SJSA1 (cell line): ENCODE results near the gene VAMP4. TPM values are rescaled to one million over a fixed set of nuclear protein-coding genes. Genes with fewer than 3 reads are reported as not detected.

Experiments used
- DNase-seq, 2 experiments: peaks; one replicate each; pipeline ENCODE4 v3.0.0-alpha.2; 2015 to 2020; ENCODE audit warnings: low spot score in 2 of 2, low read depth in 1 of 2
- H3K27ac ChIP-seq: fragments of 250-450 bp; sonication (Bioruptor Pico); 2 replicates; pipeline ENCODE4 v1.5.1; 2020; ENCODE audit warnings: mild to moderate bottlenecking, moderate library complexity
- H3K27me3 ChIP-seq: fragments of 250-450 bp; sonication (Bioruptor Pico); replicated peaks from 2 replicates; pipeline ENCODE4 v1.5.1; 2020; ENCODE audit warnings: mild to moderate bottlenecking, moderate library complexity
- H3K36me3 ChIP-seq: fragments of 250-450 bp; sonication (Bioruptor Pico); 2 replicates; pipeline ENCODE4 v1.5.1; 2020; ENCODE audit warnings: mild to moderate bottlenecking
- H3K4me1 ChIP-seq: fragments of 250-450 bp; sonication (Bioruptor Pico); replicated peaks from 2 replicates; pipeline ENCODE4 v1.6.1; 2021; ENCODE audit warnings: mild to moderate bottlenecking
- H3K4me3 ChIP-seq: fragments of 250-450 bp; sonication (Bioruptor Pico); 2 replicates; pipeline ENCODE4 v1.5.1; 2020; ENCODE audit warnings: mild to moderate bottlenecking
- H3K9me3 ChIP-seq: fragments of 250-450 bp; sonication (Bioruptor Pico); replicated peaks from 2 replicates; pipeline ENCODE4 v1.5.1; 2020; ENCODE audit warnings: mild to moderate bottlenecking
- total RNA-seq: library from RNA; depleted of rRNA; stranded (reverse); fragments of >200 nt; shearing (Covaris generic); gene quantifications from 2 replicates; pipeline ENCODE4 v1.2.3, GENCODE V29; 2014; rRNA removed

The VAMP4 gene, protein sequence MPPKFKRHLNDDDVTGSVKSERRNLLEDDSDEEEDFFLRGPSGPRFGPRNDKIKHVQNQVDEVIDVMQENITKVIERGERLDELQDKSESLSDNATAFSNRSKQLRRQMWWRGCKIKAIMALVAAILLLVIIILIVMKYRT
- 4.2 and 8.5 TPM in 2 replicates for total RNA-seq

DNA sequence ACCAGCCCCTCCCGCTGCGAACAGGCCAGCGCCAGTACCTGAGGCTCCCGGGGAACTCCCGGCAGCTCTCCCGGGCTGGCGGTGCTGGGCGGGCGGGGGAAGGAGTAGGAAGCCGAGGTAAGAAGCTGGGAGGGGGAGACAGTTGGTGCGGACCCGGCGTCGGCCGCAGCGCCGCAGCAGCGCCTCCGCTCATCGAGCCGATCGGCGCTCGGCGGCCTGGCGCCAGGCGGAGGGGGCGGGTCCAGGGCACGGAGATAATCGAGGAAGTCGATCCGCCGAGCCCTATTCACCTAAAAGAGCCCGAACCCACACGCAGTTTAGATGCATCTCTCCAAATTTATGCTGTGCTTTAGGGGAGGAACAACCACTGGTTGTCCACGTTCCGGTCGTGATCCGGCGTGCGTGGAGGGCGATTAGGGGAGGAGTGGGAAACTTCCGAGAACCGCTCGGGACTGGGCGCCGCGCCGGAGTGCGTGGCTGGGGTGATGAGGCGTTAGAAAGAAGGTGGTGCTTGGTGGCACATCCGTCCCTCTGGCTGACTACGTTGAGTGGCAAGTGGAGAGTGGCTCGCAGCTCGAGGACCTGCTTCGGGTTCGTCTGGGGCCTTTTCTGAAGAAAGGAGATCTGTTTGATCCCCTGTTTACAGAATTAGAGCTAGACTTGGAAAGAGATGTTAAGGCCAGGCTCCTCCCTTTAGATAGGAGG lies at the start of gene VAMP4:
VAMP4 (minus strand) TSS at position 194 of the 705 bp plus-strand sequence. CDS start 3,651 bp downstream, outside the sequence.
- peak within 1 kb of the TSS; percentile 92 for H3K27ac ChIP-seq
- no peaks in the 10 kb centered on the region for H3K27me3 ChIP-seq
- peak; percentile 85 to 89 for DNase-seq

DNA sequence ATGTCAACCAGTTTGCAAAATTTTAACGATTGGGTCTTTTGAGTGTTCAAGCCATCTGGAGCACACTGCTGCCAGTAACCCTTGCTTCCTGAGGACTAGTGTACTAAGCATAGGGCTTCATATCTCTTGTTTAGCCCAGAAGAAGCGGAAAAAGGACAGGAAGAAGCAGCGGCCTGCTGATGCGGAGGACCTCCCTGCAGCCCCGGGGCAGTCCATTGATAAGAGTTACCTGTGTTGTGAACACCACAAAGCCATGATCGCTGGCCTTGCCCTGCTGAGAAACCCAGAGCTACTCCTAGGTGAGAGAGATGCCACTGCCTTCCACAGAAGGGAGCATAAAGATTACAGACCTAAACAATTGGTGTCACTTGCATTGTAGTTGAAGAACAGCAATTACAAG lies 48.5 kb upstream of the VAMP4 start:
- H3K36me3 ChIP-seq, result peaks cover 94% of the 10 kb centered on the region
- DNase-seq, result no peak
- no peak overlapping the region for H3K4me3 ChIP-seq
- H3K27me3 ChIP-seq, result no peaks in the 10 kb centered on the region
- H3K4me1 ChIP-seq, result peaks cover 11% of the 10 kb centered on the region
- no peak overlapping the region for H3K27ac ChIP-seq
- no peaks in the 10 kb centered on the region for H3K9me3 ChIP-seq

More for the DNA sequence above, at the start of gene VAMP4:
- H3K36me3 ChIP-seq, result peaks cover 17% of the 10 kb centered on the region
- H3K4me1 ChIP-seq, result peaks cover 39% of the 10 kb centered on the region
- peak within 1 kb of the TSS; percentile 75 for H3K4me3 ChIP-seq
- no peaks in the 10 kb centered on the region for H3K9me3 ChIP-seq

DNA sequence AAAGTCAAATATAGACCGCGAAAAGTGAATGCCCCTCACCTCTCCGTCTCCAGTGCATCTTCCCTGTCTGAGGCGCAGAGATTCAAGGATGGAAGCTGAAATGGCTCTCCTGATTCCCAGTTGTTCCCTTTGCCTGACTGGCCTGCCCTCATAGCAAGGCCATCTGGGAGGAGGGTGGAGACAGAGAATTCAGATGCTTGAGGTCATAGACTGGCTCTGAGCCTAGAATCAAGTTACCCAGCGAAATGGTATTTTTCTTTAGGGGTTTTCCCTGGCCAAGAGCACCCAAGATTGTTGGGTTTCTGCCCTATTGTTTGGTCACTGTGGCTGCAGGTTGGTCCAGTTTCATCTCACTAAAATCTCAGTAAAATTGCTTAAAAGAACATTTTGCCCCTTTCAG lies 46.8 kb upstream of the VAMP4 start:
- Histone ChIP-seq H3K27ac (no peak overlapping the region), H3K36me3 (peaks cover 91% of the 10 kb centered on the region), H3K27me3 (no peaks in the 10 kb centered on the region), H3K4me3 (no peak overlapping the region), H3K4me1 (peaks cover 2% of the 10 kb centered on the region), H3K9me3 (no peaks in the 10 kb centered on the region)
- DNase-seq, result no peak

DNA sequence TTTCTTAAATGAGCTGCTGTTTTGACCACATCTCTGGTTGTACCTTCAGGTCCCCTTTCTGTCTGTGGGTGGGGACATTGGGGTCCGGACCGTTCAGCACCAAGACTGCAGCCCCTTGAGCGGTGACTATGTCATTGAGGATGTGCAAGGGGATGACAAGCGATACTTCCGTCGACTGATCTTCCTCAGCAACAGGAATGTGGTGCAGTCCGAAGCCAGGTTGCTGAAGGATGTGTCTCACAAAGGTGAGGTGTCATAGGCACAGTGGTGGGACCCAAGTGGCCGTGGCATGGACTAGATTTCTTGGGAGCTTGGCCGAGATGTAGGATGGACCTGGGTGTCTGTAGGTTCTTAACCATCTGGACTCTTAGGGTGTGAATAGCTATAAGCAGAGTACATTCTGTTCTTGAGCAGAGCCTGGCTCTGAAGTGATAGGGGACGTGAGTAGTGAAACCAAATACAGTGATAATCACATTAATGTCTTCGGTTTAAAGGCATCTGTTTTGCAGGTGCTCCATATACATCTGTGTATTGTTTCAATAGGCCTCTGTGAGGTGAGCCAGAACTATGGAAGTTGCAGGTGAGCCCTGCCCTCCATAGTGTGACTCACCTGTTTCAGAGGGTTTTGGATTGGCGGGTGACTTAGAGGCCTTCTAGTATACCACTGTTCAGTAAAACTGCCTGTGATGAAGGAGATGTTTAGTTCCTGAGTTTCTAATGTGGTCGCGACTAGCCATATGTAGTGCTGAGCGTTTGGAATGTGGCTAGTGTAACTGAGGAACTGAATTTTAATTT lies 46.0 kb upstream of the VAMP4 start:
- Histone ChIP-seq H3K27me3 (no peaks in the 10 kb centered on the region), H3K4me3 (no peak overlapping the region), H3K27ac (no peak overlapping the region), H3K9me3 (no peaks in the 10 kb centered on the region), H3K36me3 (peaks cover 90% of the 10 kb centered on the region), H3K4me1 (no peaks in the 10 kb centered on the region)
- DNase-seq, result no peak

DNA sequence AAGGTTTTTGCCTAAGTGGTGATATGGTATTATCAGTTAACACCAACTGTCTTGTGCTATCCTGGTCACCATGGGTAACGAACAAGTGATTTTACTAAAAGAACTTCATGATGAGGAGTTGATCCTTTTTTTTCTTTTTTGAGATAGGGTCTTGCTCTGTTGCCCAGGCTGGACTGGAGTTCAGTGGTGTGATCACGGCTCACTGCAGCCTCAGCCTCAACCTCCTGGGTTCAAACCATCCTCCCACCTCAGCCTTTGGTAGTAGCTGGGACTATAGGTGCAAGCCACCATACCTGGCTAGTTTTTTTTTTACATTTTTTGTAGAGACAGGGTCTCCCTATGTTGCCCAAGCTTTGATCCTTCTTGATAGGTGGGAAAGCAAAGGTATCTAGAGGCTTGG lies 44.7 kb upstream of the VAMP4 start:
- Histone ChIP-seq H3K4me3 (no peak overlapping the region), H3K9me3 (no peaks in the 10 kb centered on the region), H3K27ac (no peak overlapping the region), H3K4me1 (peaks cover 4% of the 10 kb centered on the region), H3K27me3 (no peaks in the 10 kb centered on the region), H3K36me3 (peaks cover 78% of the 10 kb centered on the region)
- no peak for DNase-seq

DNA sequence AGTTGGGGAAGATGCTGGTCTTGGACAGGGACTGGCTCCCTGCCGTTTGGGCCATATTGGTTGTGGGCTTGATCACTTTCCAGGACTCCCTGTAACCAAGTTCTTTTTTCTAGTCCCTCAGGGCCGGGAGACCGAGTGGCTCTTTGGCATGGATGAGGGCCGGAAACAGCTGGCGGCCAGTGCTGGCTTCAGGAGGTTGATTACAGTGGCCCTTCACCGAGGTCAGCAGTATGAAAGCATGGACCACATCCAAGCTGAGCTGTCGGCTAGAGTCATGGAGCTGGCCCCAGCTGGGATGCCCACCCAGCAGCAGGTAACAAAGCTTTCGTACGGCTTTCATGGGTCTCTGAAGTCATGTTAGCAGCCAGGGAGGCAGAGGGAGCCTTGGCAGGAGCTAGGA lies 43.9 kb upstream of the VAMP4 start:
- peaks cover 5% of the 10 kb centered on the region for H3K4me1 ChIP-seq
- peaks cover 73% of the 10 kb centered on the region for H3K36me3 ChIP-seq
- no peak for DNase-seq
- no peaks in the 10 kb centered on the region for H3K27me3 ChIP-seq
- no peaks in the 10 kb centered on the region for H3K9me3 ChIP-seq
- H3K4me3 ChIP-seq, result no peak overlapping the region
- no peak overlapping the region for H3K27ac ChIP-seq

DNA sequence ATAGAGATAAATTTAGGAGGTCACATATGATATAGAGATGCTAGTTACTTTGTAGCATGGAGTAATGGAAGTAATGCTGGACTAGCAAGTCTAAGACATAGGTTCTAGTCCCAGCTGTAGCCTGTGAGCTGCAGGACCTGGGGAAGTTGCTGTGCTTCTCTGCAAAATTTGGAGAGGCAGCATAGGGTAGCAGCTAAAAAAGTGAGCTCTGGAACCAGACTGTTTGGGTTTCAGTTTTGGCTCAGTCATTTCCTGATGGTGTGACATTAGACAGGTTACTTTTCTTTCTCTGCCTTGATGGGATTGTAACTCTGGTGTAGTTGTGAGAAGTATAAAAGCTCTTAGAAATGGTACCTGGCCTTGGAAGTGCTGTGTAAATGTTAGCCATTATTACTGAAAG lies 42.9 kb upstream of the VAMP4 start:
- no peaks in the 10 kb centered on the region for H3K9me3 ChIP-seq
- H3K27ac ChIP-seq, result no peak overlapping the region
- peaks cover 64% of the 10 kb centered on the region for H3K36me3 ChIP-seq
- no peak overlapping the region for H3K4me3 ChIP-seq
- peaks cover 11% of the 10 kb centered on the region for H3K4me1 ChIP-seq
- no peak for DNase-seq
- H3K27me3 ChIP-seq, result no peaks in the 10 kb centered on the region

DNA sequence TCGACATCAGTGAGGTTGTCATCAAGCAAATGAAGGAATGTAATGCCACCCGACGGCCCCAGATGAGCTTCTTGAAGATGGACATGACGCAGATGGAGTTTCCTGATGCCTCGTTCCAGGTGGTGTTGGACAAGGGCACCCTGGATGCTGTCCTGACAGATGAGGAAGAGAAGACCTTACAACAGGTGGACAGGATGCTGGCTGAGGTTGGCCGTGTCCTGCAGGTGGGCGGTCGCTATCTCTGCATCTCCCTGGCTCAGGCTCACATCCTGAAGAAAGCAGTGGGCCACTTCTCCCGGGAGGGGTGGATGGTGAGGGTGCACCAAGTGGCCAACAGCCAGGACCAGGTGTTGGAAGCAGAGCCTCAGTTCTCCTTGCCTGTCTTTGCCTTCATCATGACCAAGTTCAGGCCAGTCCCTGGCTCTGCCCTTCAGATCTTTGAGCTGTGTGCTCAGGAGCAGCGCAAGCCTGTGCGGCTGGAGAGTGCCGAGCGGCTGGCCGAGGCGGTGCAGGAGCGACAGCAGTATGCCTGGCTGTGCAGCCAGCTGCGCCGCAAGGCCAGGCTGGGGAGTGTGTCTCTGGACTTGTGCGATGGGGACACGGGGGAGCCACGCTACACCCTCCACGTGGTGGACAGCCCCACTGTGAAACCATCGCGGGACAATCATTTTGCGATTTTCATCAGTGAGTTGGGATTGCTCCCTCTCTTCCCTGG lies 42.1 kb upstream of the VAMP4 start:
- DNase-seq, result no peak
- Histone ChIP-seq H3K9me3 (no peaks in the 10 kb centered on the region), H3K36me3 (peaks cover 55% of the 10 kb centered on the region), H3K4me3 (no peak overlapping the region), H3K4me1 (peaks cover 11% of the 10 kb centered on the region), H3K27me3 (no peaks in the 10 kb centered on the region), H3K27ac (no peak overlapping the region)

DNA sequence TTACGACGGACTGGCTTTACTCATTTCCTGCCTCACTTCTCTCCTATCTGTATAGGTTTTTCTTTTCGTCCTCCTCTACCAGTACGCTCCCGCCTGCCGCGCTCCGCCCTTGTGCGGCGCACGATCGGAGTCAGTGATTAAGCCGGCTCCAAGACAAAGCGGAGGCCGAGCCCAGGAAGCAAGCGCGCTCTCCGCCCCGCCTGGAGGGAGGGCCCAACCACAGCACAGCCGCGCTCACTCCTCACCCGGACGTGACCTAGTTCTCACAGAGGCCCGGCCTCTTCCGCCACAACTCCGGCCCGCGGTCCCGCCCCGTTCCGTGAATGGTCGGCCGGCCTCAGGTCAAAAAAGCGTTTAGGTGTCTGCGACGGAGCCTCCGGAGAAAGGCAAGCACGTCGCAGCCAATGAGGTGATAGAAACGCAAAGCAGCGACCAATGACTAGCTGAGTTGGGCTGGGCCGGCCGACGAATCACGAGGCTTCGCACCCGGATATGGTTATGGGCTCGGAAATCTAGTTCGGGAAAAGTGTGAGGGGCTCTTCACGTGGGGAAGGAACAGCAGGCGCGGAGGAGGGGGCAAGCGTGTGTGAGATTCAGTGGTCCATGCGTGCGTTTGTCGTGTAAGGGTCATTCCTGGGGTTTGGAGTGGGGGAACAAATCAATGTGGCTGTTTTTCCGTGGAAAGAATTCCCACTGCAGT lies 39.5 kb upstream of the VAMP4 start, which contains the start of gene METTL13:
METTL13 (plus strand) TSS at position 485 of the 700 bp plus-strand sequence. CDS start 308 bp downstream, outside the sequence.
- H3K27me3 ChIP-seq, result no peaks in the 10 kb centered on the region
- DNase-seq, result peak; percentile 99
- H3K36me3 ChIP-seq, result peaks cover 29% of the 10 kb centered on the region

DNA sequence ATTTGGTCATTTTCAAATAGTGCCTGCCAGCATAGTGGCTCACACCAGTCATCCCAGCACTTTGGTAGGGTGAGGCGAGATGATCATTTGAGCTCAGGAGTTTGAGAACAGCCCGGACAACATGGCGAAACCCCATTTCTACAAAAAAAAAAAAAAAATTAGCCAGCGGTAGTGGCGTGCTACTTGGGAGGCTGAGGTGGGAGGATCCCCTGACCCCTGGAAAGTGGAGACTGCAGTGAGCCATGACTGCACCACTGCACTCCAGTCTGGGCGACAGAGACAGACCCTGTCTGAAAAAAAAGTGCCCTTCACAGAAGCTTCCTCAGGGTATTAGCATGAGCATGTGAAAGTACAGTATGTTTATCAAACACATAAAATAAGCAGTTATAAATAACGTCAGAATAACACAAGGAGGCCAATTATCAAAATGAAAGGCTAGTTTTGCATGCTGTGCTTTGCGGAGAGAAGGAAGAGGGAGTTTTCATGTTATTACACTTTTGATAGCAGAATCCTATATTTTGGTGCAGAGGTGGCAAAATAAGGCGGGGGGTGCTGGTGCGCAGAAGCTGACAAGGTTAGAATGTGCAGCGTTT lies 38.8 kb upstream of the VAMP4 start:
- Histone ChIP-seq H3K9me3 (no peaks in the 10 kb centered on the region), H3K27ac (peak overlapping the region; percentile 49), H3K4me1 (peaks cover 11% of the 10 kb centered on the region), H3K27me3 (no peaks in the 10 kb centered on the region), H3K36me3 (peaks cover 22% of the 10 kb centered on the region), H3K4me3 (peak overlapping the region; percentile 55)
- peak; percentile 10 to 18 for DNase-seq

More for the DNA sequence above, 39.5 kb upstream of the VAMP4 start, which contains the start of gene METTL13:
- Histone ChIP-seq H3K4me3 (peak within 1 kb of the TSS; percentile 55), H3K9me3 (no peaks in the 10 kb centered on the region), H3K27ac (peak within 1 kb of the TSS; percentile 49), H3K4me1 (peaks cover 11% of the 10 kb centered on the region)

DNA sequence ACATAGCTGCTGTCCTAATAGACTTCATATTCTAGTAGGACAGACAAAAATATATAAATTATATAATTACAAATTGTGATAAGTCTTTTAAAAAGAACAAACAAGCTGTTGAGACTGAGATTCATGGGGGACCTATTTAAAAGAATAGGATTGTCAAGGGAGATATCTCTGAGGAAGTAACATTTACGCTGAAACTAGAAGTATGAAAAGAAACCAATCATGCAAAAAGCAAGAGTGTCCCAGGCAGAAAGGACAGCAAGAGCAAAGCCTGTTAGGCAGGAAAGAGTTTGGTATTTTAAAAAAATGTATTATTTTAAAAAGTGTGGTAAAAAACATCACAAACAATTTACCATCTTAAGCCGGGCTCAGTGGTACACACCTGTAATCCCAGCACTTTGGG lies 30.4 kb upstream of the VAMP4 start:
- H3K4me3 ChIP-seq, result no peak overlapping the region
- H3K4me1 ChIP-seq, result no peaks in the 10 kb centered on the region
- no peaks in the 10 kb centered on the region for H3K36me3 ChIP-seq
- peaks cover 3% of the 10 kb centered on the region; the same call in 1 of the 2 replicates for H3K27me3 ChIP-seq
- no peaks in the 10 kb centered on the region for H3K9me3 ChIP-seq
- no peak for DNase-seq
- no peak overlapping the region for H3K27ac ChIP-seq

DNA sequence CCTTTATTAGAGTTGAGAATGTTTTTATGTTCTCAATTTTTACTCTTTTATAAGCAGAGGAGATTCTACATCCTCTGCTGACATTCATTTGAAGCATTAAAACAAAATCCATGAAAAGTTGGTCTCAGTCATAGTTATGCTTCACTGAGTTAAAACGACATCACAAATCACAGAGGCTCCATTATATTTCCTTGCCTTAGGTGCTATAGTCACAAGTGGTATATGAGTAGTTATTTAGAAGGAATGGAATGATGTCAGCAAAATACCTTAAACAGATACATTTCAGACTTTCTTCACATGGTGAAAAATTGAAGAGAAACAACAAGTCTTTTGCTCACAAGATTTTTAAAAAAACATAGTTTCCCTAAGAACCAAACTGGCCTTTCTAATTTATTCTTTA lies 27.9 kb upstream of the VAMP4 start:
- Histone ChIP-seq H3K9me3 (no peaks in the 10 kb centered on the region), H3K27ac (no peak overlapping the region), H3K4me1 (no peaks in the 10 kb centered on the region), H3K27me3 (peaks cover 3% of the 10 kb centered on the region; the same call in 1 of the 2 replicates), H3K36me3 (no peaks in the 10 kb centered on the region), H3K4me3 (no peak overlapping the region)
- no peak for DNase-seq
